GM19324 (cell line): ENCODE results near the gene HABP4.

ENCODE experiments used
- ATAC-seq: cut with Tn5 transposase; IDR thresholded peaks from one replicate; pipeline ENCODE4 v1.9.1; 2021; ENCODE audit warnings: mild to moderate bottlenecking, moderate library complexity; ENCODE audit not compliant: unreplicated experiment, low FRiP score

HABP4 gene

GRCh38 chr9:96514108-96514799, 64.3 kb downstream of the HABP4 start:
- no peak for ATAC-seq

GRCh38 chr9:96514800-96515158, 64.8 kb downstream of the HABP4 start:
- no peak for ATAC-seq

GRCh38 chr9:96515621-96516470, 65.9 kb downstream of the HABP4 start:
- ATAC-seq: no peak

GRCh38 chr9:96519095-96519494, 69.1 kb downstream of the HABP4 start:
- no peak for ATAC-seq

- ATAC-seq: no peak
Measured at GRCh38 chr9:96519787-96520186, 69.8 kb downstream of the HABP4 start.

GRCh38 chr9:96522366-96522765, 72.4 kb downstream of the HABP4 start:
- ATAC-seq: no peak

GRCh38 chr9:96523374-96523773, 73.4 kb downstream of the HABP4 start:
- ATAC-seq: no peak

GRCh38 chr9:96524045-96524444, 74.1 kb downstream of the HABP4 start:
- no peak for ATAC-seq

- no peak for ATAC-seq
Measured at GRCh38 chr9:96524764-96525163, 74.8 kb downstream of the HABP4 start.

GRCh38 chr9:96532173-96532572, 82.2 kb downstream of the HABP4 start:
- no peak for ATAC-seq

GRCh38 chr9:96540106-96540505, 90.1 kb downstream of the HABP4 start:
- no peak for ATAC-seq
